ENCODE results near the gene EZH2.

Gene EZH2

DNA sequence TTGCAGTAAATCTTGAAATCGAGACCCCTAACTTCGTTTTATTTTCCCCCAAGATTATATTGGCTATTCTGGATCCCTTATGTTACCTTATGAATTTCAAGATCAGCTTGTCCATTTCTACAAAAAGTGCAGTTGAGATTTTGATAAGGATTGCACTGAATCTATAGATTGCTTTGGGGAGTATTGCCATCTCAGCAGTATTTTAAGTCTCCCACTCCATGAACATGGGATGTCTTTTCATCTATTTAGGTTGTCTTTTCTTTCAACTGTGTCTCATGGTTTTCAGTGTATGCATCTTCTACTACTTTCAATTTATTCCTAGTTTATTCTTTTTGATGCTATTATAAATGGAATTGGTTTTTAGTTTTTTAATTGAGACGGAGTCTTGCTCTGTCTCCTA is 89.6 kb downstream of the EZH2 start:
- DNase-seq (ENCODE audit: low spot score): no peak
- no peak overlapping the region for H3K27ac ChIP-seq
- CTCF ChIA-PET: no interaction called here
- TF ChIP-seq, protein P1, sequence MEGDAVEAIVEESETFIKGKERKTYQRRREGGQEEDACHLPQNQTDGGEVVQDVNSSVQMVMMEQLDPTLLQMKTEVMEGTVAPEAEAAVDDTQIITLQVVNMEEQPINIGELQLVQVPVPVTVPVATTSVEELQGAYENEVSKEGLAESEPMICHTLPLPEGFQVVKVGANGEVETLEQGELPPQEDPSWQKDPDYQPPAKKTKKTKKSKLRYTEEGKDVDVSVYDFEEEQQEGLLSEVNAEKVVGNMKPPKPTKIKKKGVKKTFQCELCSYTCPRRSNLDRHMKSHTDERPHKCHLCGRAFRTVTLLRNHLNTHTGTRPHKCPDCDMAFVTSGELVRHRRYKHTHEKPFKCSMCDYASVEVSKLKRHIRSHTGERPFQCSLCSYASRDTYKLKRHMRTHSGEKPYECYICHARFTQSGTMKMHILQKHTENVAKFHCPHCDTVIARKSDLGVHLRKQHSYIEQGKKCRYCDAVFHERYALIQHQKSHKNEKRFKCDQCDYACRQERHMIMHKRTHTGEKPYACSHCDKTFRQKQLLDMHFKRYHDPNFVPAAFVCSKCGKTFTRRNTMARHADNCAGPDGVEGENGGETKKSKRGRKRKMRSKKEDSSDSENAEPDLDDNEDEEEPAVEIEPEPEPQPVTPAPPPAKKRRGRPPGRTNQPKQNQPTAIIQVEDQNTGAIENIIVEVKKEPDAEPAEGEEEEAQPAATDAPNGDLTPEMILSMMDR (conservative IDR thresholded peaks at IDR 0.05; ENCODE audit: low read depth): no peak
- POLR2A ChIA-PET (ENCODE audit: low non-redundant PET): no interaction called here

DNA sequence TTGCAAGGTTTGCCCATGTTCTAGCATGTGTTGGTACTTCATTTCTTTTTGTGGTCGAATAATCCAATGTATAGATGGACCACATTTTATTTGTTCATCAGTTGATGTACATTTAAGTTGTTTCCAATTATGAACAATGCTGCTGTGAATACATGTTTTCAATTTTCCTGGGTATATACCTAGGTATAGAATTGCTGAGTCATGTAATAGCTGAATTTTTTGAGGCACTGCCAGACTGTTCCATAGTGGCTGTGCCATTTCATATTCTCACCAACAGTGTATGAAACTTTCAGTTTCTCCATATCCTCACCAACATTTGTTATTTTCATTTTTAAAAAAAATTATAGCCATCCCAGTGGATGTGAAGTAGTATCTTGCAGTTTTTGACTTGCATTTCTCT is 90.5 kb downstream of the EZH2 start:
- TF ChIP-seq, protein P1 (conservative IDR thresholded peaks at IDR 0.05; ENCODE audit: low read depth): no peak
- H3K27ac ChIP-seq: no peak overlapping the region
- CTCF ChIA-PET: no interaction called here
- POLR2A ChIA-PET (ENCODE audit: low non-redundant PET): no interaction called here
- DNase-seq (ENCODE audit: low spot score): no peak

DNA sequence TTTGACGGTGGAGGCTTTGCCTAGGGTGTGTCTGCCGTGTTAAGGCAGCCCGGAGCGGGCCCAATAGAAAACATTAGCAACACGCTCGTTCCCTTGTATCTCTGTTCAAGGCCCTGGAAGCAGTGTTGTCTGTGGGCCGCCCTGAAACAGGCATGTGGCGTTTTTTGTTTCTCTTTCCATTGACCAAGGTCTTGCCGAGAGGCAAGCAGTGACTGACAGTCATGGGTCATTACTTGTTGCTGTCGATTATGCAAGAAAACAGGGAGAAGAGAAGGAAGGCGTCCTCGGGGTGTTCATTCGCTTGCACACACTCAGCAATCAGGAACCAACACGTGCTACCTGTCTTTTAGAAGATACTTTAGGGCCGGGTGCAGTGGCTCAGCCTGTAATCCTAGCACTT is 92.5 kb downstream of the EZH2 start:
- CTCF ChIA-PET: no interaction called here
- no peak for DNase-seq (ENCODE audit: low spot score)
- TF ChIP-seq, protein P1 (conservative IDR thresholded peaks at IDR 0.05; ENCODE audit: low read depth): no peak
- POLR2A ChIA-PET (ENCODE audit: low non-redundant PET): no interaction called here
- H3K27ac ChIP-seq: 0 out of 2 replicates have a peak overlapping the region, but pooled peaks have one; percentile 4

DNA sequence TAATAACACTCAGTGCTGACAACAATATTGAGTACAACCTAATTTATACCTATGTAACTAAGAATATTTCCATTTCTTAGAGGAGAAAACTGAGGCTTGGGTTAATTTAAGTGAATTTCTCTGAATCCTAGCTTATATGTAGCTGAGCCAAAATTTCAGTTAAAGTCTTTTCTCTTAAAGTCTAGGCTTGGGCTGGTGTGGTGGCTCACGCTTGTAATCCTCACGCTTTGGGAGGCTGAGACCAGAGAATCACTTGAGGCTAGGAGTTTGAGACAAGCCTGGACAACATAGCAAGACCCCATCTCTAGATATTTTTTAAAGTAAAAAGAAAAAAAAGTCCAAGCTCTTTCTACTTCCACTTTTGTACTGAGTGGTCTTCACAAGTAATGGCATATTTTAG is 93.2 kb downstream of the EZH2 start:
- ChIA-PET POLR2A (ENCODE audit: low non-redundant PET) (no interaction called here), CTCF (no interaction called here)

DNA sequence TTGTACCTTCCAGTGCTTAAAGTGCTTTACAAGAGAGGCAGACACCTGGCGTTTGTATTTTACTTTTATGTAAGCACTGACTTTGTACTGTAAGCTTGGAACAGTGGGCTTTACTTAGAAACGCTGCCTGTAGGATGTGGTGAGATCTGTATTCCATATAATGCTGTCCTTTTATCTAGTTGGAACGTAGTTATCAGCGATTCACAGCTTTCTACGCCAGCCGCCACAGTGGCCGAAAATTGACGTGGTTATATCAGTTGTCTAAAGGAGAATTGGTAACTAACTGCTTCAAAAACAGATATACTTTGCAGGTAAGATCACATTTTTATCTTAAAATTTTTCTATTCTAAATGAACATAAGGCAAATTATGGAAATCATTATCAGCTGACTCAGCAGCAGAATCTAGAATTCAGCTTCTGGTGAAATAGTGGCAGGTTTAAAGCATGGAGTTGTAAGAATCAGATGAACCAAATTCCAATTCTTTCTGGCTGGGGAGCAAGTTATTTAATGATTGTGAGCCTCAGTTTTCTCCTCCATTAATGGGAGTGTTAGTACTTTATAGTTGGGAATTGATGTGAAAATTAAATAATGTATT is 93.9 kb downstream of the EZH2 start:
- DNase-seq (ENCODE audit: low spot score): no peak
- TF ChIP-seq, protein P1 (conservative IDR thresholded peaks at IDR 0.05; ENCODE audit: low read depth): no peak
- ChIA-PET POLR2A (ENCODE audit: low non-redundant PET) (no interaction called here), CTCF (no interaction called here)
- H3K27ac ChIP-seq: no peak overlapping the region

More for the DNA sequence above, 93.2 kb downstream of the EZH2 start:
- TF ChIP-seq, protein P1 (conservative IDR thresholded peaks at IDR 0.05; ENCODE audit: low read depth): no peak
- no peak for DNase-seq (ENCODE audit: low spot score)
- H3K27ac ChIP-seq: no peak overlapping the region

DNA sequence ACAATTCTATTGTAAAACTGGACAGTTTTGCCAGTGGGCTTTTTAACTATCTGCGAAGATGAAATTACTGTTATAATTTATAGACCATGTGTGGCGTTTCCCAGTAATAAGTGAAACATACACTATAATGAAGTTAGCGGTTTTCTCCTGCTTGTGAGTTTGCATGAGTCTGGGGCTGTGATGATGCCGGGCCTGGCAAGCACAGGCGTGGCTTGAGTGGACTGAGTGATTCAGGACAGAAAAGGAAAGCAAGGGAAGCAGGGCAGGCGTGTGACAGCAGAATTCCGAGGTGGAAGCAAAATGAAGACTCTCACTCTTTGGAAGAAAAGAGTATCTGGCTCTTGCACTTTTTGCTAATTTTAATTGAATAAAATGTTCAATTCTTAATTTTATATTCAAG is 94.9 kb downstream of the EZH2 start:
- no peak for DNase-seq (ENCODE audit: low spot score)
- TF ChIP-seq, protein P1 (conservative IDR thresholded peaks at IDR 0.05; ENCODE audit: low read depth): no peak
- ChIA-PET POLR2A (ENCODE audit: low non-redundant PET) (no interaction called here), CTCF (no interaction called here)
- peak overlapping the region; percentile 45 for H3K27ac ChIP-seq

Data from RWPE1 (cell line).